Measurements from ENCODE around the gene PLET1.
"Not testable (repeated sequence)": the region's sequence is repeated elsewhere in the genome, so short reads cannot be mapped to it uniquely, and the experiment has no call there.

PLET1 gene

DNA sequence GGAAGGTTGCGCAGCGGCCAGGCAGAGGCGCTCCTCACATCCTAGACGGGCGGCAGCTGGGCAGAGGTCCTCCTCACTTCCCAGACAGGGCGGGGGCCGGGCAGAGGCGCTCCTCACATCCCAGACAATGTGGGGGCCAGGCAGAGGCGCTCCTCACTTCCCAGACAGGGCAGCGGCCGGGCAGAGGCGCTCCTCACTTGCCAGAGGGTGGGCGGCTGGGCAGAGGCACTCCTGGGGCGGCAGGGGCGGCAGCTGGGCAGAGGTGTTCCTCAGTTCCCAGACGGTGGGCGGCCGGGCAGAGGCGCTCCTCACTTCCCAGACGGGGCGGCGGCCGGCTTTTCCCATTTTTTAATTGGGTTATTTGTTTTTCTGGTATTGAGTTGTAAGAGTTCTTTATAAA, 54.6 kb downstream of the PLET1 start:
- DNase-seq: no peak

DNA sequence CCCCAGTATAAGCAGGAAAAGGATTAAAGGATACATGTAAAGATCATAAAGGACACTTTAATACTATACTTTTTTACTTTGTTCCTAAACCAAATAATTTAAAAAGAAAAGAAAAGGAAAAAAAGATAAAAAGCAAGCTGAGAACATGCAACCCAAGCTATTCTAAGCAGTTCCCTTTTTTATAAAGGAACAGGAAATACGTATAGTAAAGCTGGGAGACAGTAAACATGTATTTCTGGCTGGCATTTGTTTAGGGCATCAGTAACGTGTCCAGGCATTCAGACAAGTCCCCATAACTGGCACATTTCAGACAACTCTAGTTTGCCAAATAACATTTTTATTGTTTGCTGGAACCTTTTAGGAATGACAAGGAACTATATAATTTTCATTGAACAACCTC, 60.4 kb downstream of the PLET1 start:
- DNase-seq: no peak

DNA sequence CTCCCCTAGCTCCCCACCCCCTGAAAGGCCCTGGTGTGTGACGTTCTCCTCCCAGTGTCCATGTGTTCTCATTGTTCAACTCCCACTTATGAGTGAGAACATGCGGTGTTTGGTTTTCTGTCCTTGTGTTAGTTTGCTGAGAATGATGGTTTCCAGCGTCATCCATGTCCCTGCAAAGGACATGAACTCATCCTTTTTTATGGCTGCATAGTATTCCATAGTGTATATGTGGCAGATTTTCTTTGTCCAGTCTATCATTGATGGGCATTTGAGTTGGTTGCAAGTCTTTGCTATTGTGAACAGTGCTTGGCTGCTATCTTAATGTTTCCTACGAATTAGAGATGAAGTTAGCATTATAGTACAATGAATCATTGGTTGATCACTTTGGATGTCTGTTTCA, 61.6 kb downstream of the PLET1 start:
- DNase-seq: not testable (repeated sequence)

All from activated T-cell treated with anti-CD3 and anti-CD28 coated beads, Interleukin-2, amount 50 U/mL, for 1 hour (primary cell).